GM13976 (cell line): ENCODE results near the gene ZNF48.

Experiments used
- DNase-seq: peaks from one replicate; pipeline ENCODE4 v3.0.0; 2012; ENCODE audit warnings: low spot score
- in situ Hi-C: fragments of 300-500 bp; cut with MboI; formaldehyde crosslinking; loops from one replicate; pipeline ENCODE4 v1.12.0; 2022; ENCODE audit warnings: low sequenced_read_pairs, mixed read lengths, inconsistent platforms; ENCODE audit not compliant: unreplicated experiment
- TF ChIP-seq, protein P1 (sequence below): IDR thresholded peaks from 2 replicates; pipeline ENCODE4 v1.5.1; 2012; ENCODE audit warnings: borderline replicate concordance, mild to moderate bottlenecking; ENCODE audit not compliant: insufficient read depth; ENCODE audit errors: extremely low read depth, missing control alignments, control extremely low read depth

The ZNF48 gene

DNA sequence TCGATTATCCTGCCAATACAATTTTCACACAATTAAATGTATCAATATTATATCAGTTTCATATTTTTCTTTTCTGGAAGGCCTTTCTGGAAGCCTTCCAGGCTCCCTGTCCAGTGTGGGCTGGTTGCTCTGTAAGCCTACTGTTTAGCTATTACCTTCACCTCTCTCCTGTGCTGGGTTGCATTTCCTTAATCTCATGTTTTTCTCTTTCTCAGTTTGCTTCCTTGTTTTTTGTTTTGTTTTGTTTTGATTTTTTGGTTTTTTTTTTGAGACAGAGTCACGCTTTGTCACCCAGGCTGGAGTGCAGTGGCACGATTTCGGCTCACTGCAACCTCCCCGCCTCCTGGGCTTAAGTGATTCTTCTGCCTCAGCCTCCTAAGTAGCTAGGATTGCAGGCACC lies 43.6 kb downstream of the ZNF48 start:
- TF ChIP-seq, protein P1, sequence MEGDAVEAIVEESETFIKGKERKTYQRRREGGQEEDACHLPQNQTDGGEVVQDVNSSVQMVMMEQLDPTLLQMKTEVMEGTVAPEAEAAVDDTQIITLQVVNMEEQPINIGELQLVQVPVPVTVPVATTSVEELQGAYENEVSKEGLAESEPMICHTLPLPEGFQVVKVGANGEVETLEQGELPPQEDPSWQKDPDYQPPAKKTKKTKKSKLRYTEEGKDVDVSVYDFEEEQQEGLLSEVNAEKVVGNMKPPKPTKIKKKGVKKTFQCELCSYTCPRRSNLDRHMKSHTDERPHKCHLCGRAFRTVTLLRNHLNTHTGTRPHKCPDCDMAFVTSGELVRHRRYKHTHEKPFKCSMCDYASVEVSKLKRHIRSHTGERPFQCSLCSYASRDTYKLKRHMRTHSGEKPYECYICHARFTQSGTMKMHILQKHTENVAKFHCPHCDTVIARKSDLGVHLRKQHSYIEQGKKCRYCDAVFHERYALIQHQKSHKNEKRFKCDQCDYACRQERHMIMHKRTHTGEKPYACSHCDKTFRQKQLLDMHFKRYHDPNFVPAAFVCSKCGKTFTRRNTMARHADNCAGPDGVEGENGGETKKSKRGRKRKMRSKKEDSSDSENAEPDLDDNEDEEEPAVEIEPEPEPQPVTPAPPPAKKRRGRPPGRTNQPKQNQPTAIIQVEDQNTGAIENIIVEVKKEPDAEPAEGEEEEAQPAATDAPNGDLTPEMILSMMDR: no peak
- no peak for DNase-seq
- in situ Hi-C loops: loop anchor here (10.0 to 25.0 kb wide), 2 partner anchors 86 to 173 kb away; partner anchors contain the start of genes ZNF689 and ZNF768

DNA sequence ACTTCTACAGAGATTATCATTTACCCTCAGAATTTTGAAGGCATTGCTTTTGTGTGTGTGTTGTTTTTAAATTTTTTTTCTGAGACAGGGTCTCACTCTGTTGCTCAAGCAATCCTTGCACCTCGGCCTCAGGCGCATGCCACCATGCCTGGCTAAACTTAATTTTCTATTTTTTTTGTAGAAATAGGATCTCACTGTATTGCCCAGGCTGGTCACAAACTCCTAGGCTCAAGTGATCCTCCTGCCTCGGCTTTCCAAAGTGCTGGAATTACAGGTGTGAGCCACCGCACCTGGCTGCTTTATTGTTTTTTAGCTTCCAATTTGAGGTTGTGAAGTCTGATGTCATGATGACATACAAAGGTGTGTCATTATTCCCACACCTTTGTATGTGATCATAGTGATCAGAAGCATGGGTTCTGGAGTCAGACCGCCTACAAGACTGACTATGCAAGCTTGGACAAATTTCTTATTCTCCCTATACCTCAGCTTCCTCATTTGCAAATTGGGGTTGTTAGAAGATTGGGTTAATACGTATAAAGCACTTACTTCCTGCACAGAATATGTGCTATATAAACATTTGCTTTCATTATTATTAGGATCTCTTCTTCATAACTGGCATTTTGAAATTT lies 44.6 kb downstream of the ZNF48 start:
- TF ChIP-seq, protein P1: no peak
- in situ Hi-C loops: loop anchor here (10.0 to 25.0 kb wide), 2 partner anchors 85 to 172 kb away; partner anchors contain the start of genes ZNF689 and ZNF768
- no peak for DNase-seq

DNA sequence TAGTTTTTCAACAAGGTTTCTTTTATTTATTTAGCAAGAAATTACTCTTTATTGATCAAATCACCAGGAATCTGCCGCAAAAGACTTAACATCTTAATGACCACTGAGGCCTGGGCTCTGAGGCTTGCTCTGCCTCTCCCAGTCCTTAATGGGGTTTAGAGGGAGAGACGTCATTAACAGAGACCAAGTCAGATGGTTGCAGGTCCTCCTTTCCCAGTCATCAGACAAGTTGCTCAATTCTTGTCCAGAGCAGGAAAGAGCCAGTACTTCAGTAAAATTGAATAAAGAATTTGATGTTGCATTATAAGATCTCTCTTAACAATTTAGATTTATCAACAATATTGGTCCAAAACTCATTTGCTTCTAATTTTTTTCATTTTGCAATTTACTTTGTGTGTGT lies 48.4 kb downstream of the ZNF48 start:
- in situ Hi-C loops: loop anchor here (25.0 kb wide), 1 partner anchor 169 kb away; the partner anchor contains the start of gene ZNF689
- TF ChIP-seq, protein P1: no peak
- no peak for DNase-seq

DNA sequence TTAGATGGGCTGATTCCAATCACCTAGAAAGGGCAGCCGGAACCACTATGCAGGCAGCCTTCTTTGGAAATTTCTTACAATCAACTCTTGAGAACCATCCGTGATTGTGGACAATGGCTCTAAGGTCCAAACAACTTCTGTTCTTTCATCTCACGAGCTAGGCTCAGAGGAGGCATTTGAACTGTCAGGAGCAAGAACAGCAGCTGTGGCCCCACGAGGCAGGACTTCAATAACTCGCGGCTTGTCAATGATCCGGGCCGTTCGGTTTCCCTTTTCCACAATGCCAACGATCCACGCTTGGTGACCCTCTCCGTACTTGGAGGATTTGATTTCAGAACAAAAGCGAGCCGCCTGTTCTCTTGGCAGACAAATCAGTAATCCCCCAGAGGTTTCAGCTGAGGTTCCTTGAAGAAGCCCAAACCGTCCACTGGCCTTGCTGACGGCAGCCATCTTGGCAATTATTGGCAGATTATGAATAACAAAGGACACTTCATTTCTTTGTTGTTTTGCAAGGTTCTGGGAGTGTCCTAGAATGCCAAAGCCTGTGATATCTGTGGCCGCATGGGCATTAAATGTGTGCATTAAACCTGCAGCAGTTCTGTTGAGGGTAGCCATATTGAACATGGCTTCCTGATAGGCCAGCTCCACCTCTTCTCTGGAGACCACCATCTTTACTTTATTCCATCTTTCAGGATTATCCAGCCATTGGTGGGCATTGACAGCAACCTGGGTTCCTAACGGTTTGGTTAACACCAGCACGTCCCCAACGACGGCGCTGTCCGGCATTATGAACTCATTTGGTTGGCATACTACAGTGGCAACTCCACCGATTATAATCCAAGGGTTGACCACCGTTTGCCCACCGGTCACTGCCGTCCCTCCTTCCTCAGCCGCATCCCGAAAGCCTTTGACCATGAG lies 49.3 kb downstream of the ZNF48 start:
- TF ChIP-seq, protein P1: no peak
- in situ Hi-C loops: loop anchor here (25.0 kb wide), 1 partner anchor 168 kb away; the partner anchor contains the start of gene ZNF689
- no peak for DNase-seq

DNA sequence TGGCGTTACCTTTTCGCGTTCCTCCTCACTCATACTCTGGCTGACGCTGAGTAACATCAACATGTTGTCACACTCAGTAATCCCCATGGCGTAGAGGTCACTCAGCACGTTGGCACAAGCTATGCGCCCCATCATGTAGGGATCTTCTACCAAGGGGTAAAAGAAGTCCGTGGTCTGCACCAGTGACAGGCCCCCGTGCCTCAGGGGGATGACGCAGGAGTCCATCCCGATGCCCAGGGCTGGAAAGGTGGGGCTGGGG lies 49.9 kb downstream of the ZNF48 start:
- TF ChIP-seq, protein P1: no peak
- in situ Hi-C loops: loop anchor here (25.0 kb wide), 1 partner anchor 167 kb away; the partner anchor contains the start of gene ZNF689

DNA sequence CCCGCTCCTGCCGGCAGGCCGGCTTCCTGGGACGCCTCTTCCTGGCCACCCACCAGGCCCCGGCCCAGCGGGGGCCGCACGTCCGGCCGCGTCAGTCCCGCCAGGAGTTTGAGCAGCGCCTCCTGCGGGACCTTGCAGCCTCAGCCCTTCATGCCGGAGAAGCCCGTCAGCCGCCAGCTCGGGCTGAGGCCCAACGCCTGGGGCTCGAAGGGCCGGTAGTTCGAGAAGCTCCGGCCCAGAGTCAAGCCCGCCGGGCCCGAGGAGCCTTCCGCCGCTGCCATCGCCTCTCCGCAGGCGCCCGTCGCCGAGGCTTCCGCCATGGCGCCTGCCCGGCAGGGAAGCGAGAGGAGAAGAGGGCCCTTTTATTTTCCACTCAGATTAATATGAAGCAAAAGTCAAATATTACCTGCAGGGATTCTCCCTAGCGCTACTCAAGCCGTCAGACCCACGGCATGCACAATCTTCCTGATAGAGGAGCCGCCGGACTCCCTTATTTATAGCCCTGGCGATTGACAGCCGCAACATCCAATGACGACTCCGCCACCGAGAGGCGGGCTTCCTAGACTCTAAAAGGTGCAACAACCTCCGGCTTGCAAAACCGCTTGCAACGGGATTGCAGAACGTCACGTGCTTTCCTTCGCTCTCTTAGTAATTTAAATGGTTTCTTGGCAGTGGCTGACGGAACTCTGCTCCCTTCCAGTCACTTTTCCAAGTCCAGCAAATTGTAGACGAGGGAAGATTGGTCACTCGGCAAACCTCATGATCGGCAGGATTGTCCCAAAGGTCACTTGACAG lies 50.4 kb downstream of the ZNF48 start, which contains the start of gene SEPHS2:
Gene SEPHS2, minus strand, starts transcription at position 467 of the 795 bp plus-strand sequence. Its CDS starts 147 bp downstream, at position 320.
- in situ Hi-C loops: loop anchor here (25.0 kb wide), 1 partner anchor 167 kb away; the partner anchor contains the start of gene ZNF689
- TF ChIP-seq, protein P1: peak; percentile 42
- peak; percentile 93 for DNase-seq

More for the DNA sequence above, 49.9 kb downstream of the ZNF48 start:
- DNase-seq: no peak
